Measurements from ENCODE around the gene CRACR2B.

The CRACR2B gene

GRCh38 chr11:811446-812245 lies 16.1 kb upstream of the CRACR2B start:
- DNase-seq, result no peak

DNA sequence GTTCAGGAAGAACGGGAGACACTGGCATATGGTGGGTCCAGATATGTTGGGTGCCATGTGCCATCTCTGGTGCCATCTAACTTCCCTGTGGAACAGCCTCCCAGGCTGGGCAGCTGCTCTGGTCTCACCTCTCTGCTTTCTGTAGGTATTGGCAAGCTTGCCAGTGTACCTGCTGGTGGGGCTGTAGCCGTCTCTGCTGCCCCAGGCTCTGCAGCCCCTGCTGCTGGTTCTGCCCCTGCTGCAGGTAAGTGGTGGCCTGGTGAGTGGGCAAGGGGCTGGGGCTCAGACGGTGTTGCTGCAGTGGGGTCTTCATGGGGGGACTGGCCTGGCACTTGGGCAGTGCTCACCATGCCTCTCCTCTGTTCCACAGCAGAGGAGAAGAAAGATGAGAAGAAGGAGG lies 15.3 kb upstream of the CRACR2B start:
- no peak for DNase-seq

DNA sequence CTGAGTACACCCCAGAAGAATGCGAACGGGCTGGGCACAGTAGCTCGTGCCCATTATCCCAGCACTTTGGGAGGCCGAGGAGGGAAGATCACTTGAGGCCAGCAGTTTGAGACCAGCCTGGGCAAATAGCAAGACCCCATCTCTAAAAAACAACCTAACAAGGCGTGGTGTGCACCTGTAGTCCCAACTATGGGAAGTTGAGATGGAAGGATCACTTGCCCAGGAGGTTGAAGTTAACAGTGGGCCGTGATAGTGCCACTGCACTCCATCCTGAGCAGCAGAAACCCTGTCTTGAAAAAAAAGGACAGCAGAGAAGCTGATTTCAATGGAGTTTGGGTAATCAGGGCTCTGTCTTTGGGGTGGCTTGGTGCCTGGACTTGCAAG lies 14.7 kb upstream of the CRACR2B start:
- DNase-seq, result no peak

DNA sequence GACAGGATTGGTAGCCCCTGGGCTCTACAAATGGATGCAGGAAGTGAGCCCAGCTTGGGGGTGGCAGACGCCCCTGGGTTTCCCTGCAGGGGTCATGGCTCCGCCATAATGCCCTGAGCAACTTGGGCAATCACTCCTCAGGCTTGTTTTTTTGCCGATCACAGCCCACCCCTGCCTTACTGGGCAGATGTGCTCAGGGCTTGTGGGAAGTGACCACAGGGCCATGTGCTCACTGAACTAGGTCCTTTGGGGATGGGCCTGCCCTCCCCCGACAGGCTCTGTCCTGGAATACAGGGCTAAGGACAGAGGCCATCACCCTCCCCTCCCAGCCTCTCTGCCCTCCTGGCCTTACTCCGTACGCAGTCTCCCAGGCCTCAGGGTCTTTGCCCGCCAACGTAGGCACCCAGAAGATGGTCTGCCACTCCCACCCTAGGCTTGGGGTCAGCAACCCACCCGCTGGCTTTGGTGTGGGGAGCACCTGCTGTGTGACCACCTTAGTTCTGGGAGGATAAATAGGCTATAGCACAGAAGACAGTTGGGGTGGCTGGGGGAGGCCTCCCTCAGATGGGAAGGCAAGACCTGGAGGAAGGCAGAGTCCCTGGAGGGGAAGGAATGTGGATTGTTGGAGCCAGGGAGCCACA lies 14.1 kb upstream of the CRACR2B start:
- no peak for DNase-seq

DNA sequence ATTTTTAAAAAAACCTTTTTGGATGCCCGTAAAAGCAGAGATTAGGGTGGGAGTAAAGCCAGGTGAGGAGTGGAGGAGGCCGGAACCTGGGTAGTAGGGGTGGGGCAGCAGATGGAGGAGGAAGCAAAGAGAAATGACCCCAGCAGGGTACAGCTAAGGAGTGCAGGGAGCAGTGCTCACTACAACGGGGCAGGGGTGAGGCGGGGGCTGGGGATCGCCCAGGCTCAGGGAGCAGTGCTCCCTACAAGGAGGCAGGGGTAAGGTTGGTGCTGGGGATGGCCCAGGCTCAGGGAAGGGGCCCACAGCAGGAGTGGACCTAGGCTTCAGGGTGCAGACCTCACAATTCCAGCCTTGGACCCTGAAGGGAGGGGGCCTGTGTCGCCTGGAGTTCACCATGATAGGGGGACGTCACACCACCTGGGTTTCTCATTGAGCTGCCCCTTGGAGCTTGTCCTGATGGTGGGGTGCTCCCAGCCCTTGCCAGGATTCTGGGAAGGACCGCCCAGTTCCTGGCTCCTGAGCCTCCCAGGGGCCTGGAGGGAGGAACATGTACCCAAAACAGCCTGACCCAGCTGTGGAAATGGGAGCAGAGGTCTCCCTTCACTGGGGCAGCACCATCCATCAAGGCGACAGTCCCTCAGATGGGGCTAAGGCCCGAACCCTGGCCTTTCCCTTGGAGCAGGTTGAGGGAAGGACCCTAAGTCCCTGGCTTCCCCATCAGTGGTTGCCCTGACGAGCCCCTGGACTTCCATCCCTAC lies 11.9 kb upstream of the CRACR2B start:
- no peak for DNase-seq

GRCh38 chr11:816433-816779 lies 11.3 kb upstream of the CRACR2B start:
- no peak for DNase-seq

DNA sequence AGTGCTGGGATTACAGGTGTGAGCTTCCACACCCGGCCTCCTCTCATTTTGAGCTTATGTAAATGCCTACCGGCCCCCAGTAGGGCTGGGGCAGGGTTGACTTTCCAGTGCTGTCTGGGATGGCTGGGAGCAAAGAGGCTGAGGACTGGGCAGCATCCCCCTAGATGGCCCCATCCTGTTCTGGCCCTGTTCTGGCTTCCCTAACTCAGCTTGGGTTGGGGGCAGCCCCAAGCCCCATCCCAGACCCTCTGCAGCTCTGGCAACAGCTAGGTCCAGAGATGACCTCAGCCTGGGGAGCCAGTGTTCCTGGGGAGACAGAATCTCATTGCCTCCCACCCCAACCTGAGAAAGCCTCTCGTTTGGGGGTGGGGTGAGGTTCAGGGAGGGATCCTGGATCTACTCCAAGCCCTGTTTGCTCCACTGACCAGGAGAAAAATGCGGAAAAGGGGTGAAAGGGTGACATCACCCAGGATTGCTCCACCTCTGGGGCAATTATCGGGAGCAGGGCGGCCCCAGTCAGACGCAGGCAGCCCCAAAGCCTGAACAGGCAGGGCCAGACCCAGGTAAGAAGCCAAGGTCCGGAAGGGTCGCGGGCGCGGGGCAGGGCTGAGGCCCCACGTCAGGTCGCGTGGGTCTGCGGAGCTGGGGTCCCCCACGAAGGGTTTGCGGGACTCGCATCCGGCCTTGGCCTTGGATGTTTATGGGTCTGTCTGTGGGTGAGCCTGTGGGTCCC lies 9.2 kb upstream of the CRACR2B start, which contains the start of gene PNPLA2:
Gene PNPLA2 (plus strand): TSS at position 519 of the 733 bp plus-strand sequence. CDS start 805 bp downstream, outside the sequence.
- no peak for DNase-seq

- peak; percentile 87 for DNase-seq
These were observed 8.4 kb upstream of the CRACR2B start for GRCh38 chr11:819129-819931.

DNA sequence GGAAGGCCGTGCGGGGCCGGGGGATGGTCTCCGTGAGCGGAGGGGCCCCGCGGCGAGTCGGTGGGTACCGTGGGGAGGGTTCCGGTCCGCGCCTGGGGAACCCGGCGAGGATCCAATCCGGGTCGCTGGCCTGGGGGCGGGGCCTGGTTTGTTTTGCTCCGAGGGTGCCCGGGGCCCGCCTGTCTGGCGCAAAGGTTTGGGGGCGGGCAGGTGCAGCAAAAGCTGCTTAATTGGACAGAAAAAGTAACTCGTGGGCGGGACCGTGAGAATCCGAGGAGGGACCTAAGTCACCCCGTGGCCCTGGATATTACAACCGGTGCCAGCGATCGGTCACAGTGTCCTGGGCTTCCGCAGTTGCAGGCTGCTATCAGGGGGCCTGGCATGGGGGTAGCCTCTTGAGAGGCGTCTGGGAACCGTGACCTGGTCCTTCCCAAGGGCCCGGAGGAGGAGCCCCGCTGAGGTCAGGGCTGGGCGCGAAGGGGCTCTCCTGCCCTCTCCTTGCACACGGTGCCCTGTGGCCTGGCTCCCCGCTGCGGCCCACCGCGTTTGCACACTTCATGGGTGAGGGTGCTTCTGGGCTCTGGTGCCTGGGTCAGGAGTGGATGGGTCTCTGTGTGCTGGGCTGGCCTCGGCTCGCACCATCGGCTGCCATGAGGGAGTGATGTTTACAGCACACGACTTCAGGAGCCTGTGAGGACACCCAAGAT lies 7.6 kb upstream of the CRACR2B start:
- DNase-seq, result peak; percentile 94

GRCh38 chr11:820655-821511 lies 6.8 kb upstream of the CRACR2B start:
- DNase-seq, result no peak

DNA sequence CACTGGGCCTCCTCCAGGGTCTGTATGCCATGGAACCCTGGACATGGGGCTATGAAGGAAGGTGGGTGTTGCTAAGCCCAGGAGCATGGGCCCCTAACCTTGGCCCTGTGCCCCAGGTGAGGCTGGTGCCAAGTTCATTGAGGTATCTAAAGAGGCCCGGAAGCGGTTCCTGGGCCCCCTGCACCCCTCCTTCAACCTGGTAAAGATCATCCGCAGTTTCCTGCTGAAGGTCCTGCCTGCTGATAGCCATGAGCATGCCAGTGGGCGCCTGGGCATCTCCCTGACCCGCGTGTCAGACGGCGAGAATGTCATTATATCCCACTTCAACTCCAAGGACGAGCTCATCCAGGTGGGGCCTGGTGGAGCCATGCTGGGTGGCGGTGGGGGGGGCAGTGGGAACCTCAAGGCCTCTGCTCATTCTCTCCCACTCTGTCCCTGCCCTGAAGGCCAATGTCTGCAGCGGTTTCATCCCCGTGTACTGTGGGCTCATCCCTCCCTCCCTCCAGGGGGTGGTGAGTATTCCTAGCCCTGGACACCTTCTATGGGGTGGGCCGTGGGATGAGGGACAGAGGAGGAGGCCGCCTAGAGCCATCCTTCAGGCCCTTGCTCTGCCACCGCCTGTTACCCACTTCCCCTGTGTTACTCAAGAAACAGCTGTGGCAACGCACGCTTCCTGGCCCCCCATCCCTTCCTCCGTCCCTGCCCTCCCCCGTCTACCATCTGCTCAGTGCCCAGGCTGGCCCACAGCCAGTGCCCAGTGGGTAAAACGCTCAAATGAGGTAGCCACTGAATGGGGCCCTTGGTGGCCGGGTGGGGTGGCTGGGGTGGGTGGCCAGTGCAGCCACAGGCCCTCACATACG lies 6.0 kb upstream of the CRACR2B start:
- no peak for DNase-seq

- DNase-seq, result no peak
These were observed 4.1 kb upstream of the CRACR2B start for GRCh38 chr11:823441-824291.

GRCh38 chr11:824292-824880 lies 3.3 kb upstream of the CRACR2B start:
- DNase-seq, result no peak

DNA sequence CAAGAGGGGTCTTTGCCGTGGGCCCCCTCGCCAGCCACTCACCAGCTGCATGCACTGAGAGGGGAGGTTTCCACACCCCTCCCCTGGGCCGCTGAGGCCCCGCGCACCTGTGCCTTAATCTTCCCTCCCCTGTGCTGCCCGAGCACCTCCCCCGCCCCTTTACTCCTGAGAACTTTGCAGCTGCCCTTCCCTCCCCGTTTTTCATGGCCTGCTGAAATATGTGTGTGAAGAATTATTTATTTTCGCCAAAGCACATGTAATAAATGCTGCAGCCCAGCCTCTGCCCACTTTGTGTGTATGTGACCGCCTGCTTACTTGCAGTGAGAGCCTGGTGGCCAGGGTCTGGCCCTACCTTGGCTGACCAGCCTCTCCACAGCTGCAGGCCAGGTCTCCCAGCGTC lies 2.8 kb upstream of the CRACR2B start:
- no peak for DNase-seq

DNA sequence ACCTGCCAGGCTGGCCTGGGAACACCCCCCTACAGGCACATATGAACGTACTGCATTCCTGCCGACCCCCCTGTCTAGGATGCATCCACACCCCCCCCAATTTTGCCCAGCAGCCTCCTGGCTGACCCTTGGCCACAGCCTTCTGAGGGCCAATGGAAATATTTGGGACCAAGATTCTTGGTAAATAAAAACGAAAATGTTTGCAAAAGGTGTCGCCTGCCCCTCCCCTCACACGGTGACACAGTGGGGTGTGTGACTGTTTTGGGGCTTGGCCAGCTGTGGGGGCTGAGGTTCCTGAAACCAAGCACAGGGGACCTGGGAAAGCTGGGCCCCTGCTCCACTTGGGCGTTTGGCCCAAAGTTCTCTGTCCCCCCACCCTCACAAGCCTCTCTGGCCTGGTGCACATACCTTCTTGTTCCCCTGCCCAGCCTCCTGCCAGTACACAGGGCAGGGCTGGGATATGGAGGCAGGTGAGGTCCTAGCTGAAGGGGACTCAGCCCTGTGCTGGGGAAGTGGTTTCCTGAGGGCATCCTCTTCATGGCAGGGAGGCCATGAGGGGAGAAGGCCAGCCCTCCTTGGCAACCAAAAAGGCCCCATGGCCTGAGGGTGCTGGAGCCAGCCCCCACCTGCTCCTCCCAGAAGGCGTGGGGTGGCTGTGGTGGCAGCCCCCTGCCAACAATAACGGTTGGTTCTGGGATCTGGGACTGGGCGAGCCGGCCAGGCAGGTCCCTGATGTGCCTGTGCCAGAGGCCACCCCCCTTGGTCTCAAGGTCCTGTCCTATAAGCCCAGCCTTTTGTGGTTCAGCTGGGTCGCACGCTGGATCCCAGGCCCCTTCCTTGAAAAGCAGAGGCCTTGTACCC lies 2.1 kb upstream of the CRACR2B start:
- DNase-seq, result no peak

DNA sequence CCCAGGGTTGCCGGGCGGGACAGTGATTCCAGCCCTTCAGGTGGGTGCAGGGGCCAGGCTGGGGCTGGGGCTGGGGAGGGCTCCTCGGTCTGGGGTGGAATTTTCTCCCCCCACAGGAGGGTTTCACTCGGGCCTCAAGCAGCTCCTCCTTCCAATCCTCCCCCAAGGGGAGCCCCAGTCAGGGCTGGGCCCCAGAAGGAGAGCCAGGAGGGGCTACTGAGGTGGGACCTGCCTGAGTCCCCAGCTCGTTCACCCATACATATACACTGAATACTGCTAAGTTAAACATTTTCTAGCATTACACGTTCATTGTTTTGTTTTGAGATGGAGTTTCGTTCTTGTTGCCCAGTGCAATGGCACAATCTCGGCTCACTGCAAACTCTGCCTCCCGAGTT lies 1.5 kb upstream of the CRACR2B start:
- no peak for DNase-seq

GRCh38 chr11:826836-827145 lies 928 bp upstream of the CRACR2B start:
- DNase-seq, result no peak
